Fibroblast of villous mesenchyme (primary cell): ENCODE results near the gene TYRO3. TPM values are rescaled to one million over a fixed set of nuclear protein-coding genes. Genes with fewer than 3 reads are reported as not detected.
"Not testable (repeated sequence)": the region's sequence is repeated elsewhere in the genome, so short reads cannot be mapped to it uniquely, and the experiment has no call there.

Experiments
- DNase-seq: peaks from one replicate; pipeline ENCODE4 v3.0.0-alpha.2; 2010; ENCODE audit warnings: low read depth
- H3K4me3 ChIP-seq: 2 replicates; pipeline ENCODE4 v1.5.1; 2011; ENCODE audit warnings: low read depth, mild to moderate bottlenecking, low read length
- CTCF ChIP-seq: IDR thresholded peaks from 2 replicates; pipeline ENCODE4 v1.5.1; 2012; ENCODE audit warnings: low read depth, mild to moderate bottlenecking, low read length; ENCODE audit not compliant: insufficient read depth
- total RNA-seq: library from RNA; depleted of rRNA; stranded (reverse); fragments of >200 nt; gene quantifications from 2 replicates; pipeline ENCODE4 v1.2.3, GENCODE V29; 2012

TYRO3 gene
- total RNA-seq, 1 donor = 13.8 TPM

GRCh38 chr15:41565702-41566101, 6.7 kb downstream of the TYRO3 start:
- no peak for TF ChIP-seq CTCF

DNA sequence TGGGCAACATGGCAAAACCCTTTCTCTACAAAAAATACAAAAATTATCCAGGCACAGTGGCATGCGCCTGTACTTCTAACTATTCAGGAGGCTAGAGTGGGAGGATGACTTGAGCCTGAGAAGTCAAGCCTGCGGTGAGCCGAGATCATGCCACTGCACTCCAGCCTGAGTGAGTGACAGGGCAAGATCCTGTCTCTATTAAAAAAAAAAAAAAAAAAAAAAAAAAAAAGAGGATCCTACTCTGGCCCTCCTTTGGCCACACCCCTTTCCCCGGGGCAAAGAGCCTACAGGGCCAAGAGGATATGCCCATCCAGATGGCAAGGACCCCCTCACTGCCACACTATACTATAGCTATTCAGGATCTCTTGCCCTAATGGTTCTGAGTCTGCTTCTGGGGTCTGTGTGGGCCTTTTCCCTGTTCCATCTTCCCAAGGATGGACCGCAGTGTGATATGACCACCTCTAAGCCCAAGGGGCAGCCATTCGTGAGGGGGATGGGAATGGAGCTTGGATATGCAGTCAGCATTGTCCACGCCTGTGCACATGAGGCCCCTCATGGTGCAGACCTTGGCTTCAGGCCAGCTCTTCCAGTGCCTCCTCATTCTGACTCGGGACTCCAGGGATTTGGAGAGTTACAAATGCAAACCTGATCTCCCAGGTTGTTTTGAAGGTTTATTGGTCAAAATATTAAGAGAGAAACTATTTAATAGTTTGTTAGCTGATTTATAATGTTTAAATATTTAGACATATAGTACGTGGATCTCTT, 7.3 kb downstream of the TYRO3 start:
- H3K4me3 ChIP-seq = no peak overlapping the region
- no peak for DNase-seq
- no peak for TF ChIP-seq CTCF

More at GRCh38 chr15:41565702-41566101, 6.7 kb downstream of the TYRO3 start:
- H3K4me3 ChIP-seq = no peak overlapping the region
- no peak for DNase-seq

- TF ChIP-seq CTCF = no peak
- no peak for DNase-seq
- H3K4me3 ChIP-seq = no peak overlapping the region
Observed at GRCh38 chr15:41567261-41567660, 8.2 kb downstream of the TYRO3 start.

DNA sequence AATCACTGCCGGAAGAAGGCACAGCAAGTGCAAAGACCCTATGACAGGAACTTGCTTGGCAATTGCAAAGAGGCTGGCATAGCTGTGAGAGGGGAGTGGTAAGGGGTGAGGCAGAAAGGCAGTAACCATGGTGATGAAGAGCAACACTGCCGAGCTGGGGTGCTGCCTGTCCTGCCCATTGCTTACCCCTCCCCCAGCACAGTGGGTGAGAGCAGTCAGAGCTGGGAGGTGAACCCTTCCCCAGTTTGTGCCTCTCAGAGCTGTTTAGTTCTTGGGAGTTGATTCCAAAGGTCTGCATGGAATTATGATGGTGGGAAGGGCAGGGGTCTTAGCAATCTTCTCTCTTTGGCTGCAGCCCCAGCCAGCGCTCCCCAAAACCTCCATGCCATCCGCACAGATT, 8.8 kb downstream of the TYRO3 start:
- TF ChIP-seq CTCF = no peak
- no peak overlapping the region for H3K4me3 ChIP-seq
- DNase-seq = no peak

DNA sequence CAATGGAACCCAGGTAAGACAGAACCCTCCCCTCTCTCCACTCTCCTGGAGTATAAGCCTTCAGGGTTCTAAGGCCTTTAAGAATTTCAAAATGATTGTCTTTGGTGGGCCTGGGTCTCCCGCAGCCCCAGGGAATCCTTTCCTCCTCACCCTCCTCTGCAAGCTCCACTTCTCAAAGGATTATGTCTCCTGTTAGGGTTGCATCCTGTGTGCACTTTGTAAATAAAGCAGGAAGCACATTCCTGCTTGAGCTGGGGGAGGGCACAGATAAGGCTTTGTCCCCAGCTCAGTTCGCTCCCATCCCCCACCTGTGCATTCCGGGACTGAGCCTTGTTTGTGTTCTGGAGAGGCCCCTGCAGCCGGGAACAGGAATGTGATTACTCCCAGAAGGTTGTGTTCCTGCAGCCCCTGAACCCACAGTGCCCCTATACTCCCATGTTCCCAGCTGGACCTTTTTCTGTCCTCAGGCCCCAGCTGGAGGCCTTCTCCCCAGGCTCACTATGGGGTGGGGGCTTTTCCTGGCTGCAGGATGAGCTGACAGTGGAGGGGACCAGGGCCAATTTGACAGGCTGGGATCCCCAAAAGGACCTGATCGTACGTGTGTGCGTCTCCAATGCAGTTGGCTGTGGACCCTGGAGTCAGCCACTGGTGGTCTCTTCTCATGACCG, 9.5 kb downstream of the TYRO3 start:
- peak; percentile 74 for DNase-seq
- TF ChIP-seq CTCF = no peak
- H3K4me3 ChIP-seq = no peak overlapping the region

DNA sequence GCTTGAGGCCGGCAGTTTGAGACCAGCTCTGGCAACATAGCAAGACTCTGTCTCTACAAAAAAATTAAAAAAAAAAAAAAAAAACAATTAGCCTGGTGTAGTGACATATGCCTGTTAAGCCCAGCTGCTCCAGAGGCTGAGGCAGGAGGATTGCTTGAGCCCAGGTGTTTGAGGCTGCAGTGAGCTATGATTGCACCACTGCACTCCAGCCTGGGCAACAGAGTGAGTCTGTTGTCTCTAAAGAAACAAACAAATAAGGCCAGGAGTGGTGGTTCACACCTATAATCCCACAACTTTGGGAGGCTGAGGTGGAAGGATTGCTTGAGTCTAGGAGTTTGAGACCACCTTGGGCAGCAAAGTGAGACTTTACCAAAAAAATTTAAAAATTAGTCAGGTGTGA, 10.2 kb downstream of the TYRO3 start:
- not testable (repeated sequence) for H3K4me3 ChIP-seq, DNase-seq

- no peak overlapping the region for H3K4me3 ChIP-seq
- DNase-seq = no peak
- TF ChIP-seq CTCF = no peak
Observed at GRCh38 chr15:41570764-41571163, 11.8 kb downstream of the TYRO3 start.
